Fibroblast of skin of right biceps (primary cell): Measurements from ENCODE around the gene NLRC4.
"Not testable (repeated sequence)": the region's sequence is repeated elsewhere in the genome, so short reads cannot be mapped to it uniquely, and the experiment has no call there.

Source experiments
- DNase-seq: peaks from one replicate; pipeline ENCODE4 v3.0.0-alpha.2; 2013

Gene NLRC4

DNA sequence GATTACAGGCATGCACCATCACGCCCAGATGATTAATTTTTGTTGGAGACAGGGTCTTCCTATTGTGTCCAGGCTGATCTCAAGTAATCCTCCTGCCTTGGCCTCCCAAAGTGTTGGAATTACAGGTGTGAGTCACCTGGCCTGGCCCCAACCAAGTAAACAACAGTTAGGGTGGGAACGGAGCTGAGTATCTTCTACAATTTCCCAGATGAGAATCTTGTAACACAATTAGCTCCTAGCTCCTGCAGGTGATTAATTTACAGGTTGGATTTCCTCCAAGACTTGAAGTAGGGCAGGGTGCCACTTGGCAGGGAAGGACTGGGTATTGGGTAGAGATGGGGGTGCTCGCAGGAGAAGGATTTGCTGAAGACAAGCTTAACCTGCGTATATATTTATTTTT, 17.8 kb downstream of the NLRC4 start:
- DNase-seq, result no peak

DNA sequence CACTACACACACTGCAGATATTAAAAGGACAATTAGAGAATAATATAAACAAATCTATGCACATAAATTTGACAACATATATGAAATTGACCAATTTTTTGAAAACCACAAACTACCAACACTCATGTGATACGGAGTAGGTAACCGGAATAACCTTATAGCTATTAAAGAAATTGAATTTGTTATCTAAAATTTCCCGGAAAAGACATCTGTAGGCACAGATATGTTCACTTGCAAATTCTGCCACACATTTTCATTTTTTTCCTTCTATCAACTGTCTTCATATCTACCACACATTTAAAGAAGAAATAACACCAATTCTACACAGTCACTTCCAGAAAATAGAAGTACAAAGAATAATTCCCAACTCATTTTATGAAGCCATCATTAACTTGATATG, 22.4 kb downstream of the NLRC4 start:
- no peak for DNase-seq

DNA sequence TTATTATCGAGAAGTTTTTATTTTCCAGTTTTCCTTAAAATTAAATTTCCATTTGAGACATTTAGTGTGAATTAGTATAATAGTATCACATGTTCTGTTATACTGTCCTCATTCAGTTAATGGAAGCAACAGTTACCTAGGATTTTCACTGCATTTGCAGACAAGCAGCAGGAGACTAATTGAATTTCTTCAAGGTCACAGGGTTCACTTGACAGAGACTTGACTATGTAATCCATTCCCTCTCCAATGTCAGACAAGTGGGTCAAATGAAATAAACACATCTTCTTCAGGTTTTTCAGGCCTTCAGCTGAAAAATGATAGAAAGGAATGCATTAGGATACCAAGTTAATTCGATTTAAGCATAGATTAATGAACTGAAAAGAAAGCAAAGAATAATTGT, 26.7 kb downstream of the NLRC4 start:
- no peak for DNase-seq

DNA sequence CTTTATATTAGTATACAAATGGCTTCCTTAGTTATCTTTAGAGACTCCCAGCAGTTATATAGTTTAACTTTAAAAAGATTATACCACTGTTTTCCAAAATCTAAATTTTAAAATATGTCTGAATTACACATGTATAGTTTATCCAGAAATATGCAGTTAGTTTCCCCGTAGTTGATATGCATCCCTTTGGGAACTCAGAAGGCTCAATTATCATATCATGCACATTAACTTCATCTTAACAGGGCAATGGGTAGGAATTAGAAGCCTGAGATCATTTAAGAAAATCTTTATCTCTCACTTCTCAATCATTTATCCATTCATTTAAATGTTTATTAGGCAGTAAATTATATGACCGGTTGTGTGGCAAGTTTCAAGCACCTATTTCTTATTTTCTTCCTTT, 27.2 kb downstream of the NLRC4 start:
- DNase-seq, result no peak

DNA sequence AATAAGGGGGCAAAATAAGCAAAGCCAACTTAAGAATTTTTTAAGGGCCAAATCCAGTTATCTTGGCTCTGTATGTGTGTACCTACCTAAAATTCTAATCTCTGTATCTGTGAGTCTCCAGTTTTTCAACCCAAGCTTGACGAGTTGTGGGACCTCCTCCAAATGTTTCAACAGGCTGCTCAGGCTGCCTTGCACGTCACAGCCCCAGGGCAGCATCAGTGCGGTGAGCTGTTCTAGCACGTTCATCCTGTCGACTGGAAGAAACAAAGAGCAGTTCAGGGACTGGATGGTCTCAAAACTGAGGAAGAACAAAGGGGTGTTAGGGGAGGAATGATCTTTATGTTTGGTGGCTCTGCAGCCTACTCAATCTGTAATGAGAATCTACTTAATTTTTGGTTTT, 29.4 kb downstream of the NLRC4 start:
- no peak for DNase-seq

DNA sequence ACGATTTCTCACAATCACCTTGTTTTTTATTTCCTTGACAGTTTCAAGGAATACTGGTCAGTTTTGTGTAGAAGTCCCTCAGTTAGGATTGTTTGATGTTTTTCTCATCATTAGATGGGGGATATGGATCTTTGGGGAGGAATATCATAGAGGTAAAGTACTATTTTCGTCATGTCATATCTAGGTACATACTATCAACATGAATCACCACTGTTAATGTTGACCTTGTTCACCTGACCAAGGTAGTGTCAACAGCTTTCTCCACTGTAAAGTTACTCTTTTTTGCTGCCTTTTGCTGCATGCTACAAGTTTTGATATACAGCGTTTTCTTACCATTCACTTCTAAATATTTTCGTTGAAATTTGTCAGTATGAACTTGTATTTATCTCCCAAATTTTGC, 32.7 kb downstream of the NLRC4 start:
- no peak for DNase-seq

- DNase-seq, result no peak
Measured at GRCh38 chr2:32229635-32230034, 35.1 kb downstream of the NLRC4 start.

GRCh38 chr2:32228181-32228580, 36.5 kb downstream of the NLRC4 start:
- no peak for DNase-seq

GRCh38 chr2:32227492-32227891, 37.2 kb downstream of the NLRC4 start:
- DNase-seq, result no peak

GRCh38 chr2:32222966-32223365, 41.7 kb downstream of the NLRC4 start:
- no peak for DNase-seq

DNA sequence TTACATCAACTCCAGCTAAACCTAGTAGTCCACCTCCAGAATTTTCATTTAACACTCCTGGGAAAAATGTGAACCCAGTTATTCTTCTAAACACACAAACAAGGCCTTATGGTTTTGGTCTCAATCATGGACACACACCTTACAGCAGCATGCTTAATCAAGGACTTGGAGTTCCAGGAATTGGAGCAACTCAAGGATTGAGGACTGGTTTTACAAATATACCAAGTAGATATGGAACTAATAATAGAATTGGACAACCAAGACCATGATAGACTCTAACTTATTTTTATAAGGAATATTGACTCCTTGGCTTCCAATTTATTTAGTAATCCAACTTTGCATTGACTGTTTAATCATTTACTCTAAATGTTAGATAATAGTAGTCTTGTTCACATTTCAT, 44.2 kb downstream of the NLRC4 start:
- no peak for DNase-seq

- DNase-seq, result no peak
Measured at GRCh38 chr2:32212295-32212694, 52.4 kb downstream of the NLRC4 start.

GRCh38 chr2:32210767-32211408, 53.8 kb downstream of the NLRC4 start:
- no peak for DNase-seq

GRCh38 chr2:32203428-32203827, 61.3 kb downstream of the NLRC4 start:
- not testable (repeated sequence) for DNase-seq

- DNase-seq, result no peak
Measured at GRCh38 chr2:32200814-32201213, 63.9 kb downstream of the NLRC4 start.

- DNase-seq, result no peak
Measured at GRCh38 chr2:32192418-32192817, 72.3 kb downstream of the NLRC4 start.

DNA sequence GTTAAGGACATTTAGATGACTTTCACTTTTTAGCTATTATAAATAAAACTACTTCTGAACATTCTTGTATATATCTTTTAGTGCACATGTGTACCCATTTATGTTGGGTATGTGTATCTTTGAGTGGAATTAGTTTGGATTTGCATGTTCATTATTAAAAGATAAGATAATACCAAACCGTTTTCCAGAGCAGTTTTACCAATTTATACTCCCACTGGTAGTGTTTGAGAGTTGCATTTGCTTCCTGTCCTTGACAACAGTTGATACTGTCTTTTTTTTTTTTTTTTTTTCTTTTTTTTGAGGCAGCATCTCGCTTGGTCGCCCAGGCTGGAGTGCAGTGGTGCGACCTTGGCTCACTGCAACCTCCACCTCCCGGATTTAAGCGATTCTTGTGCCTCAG, 75.7 kb downstream of the NLRC4 start:
- no peak for DNase-seq

- DNase-seq, result no peak
Measured at GRCh38 chr2:32182667-32183066, 82.0 kb downstream of the NLRC4 start.
